HUES48 (cell line): ENCODE results near the gene MAGI1.
"Not testable (repeated sequence)": the region's sequence is repeated elsewhere in the genome, so short reads cannot be mapped to it uniquely, and the experiment has no call there.

Experiments
- H3K27ac ChIP-seq: one replicate; pipeline ENCODE4 v1.7.0; 2013; ENCODE audit warnings: low read depth, low read length, inconsistent platforms
- H3K27me3 ChIP-seq: 2 replicates; pipeline ENCODE4 v1.6.1; 2013; ENCODE audit warnings: mild to moderate bottlenecking, low read length; ENCODE audit not compliant: control insufficient read depth, insufficient read depth
- H3K36me3 ChIP-seq: 2 replicates; pipeline ENCODE4 v1.6.1; 2013; ENCODE audit warnings: low read length; ENCODE audit not compliant: control insufficient read depth, insufficient read depth
- H3K4me1 ChIP-seq: 2 replicates; pipeline ENCODE4 v1.6.1; 2013; ENCODE audit warnings: mild to moderate bottlenecking, low read length; ENCODE audit not compliant: control insufficient read depth, insufficient read depth
- H3K4me3 ChIP-seq: 2 replicates; pipeline ENCODE4 v1.5.1; 2013; ENCODE audit warnings: mild to moderate bottlenecking, low read depth, low read length
- H3K9ac ChIP-seq: 2 replicates; pipeline ENCODE4 v1.6.1; 2013; ENCODE audit warnings: mild to moderate bottlenecking, low read depth, low read length, moderate library complexity
- H3K9me3 ChIP-seq: 2 replicates; pipeline ENCODE4 v1.6.1; 2013; ENCODE audit warnings: low read length; ENCODE audit not compliant: control insufficient read depth, insufficient read depth

MAGI1 gene

GRCh38 chr3:65873869-65874268 lies 164.8 kb downstream of the MAGI1 start:
- Histone ChIP-seq H3K9me3 (no peaks in the 10 kb centered on the region), H3K36me3 (no peaks in the 10 kb centered on the region)

GRCh38 chr3:65873028-65873427 lies 165.7 kb downstream of the MAGI1 start:
- Histone ChIP-seq H3K27me3 (no peaks in the 10 kb centered on the region), H3K36me3 (no peaks in the 10 kb centered on the region), H3K4me1 (peaks cover 12% of the 10 kb centered on the region), H3K9ac (no peak overlapping the region), H3K9me3 (no peaks in the 10 kb centered on the region), H3K27ac (no peak overlapping the region), H3K4me3 (no peak overlapping the region)

More at GRCh38 chr3:65873869-65874268, 164.8 kb downstream of the MAGI1 start:
- H3K4me3 ChIP-seq = no peak overlapping the region
- no peak overlapping the region for H3K27ac ChIP-seq
- no peak overlapping the region for H3K9ac ChIP-seq
- H3K27me3 ChIP-seq = no peaks in the 10 kb centered on the region
- H3K4me1 ChIP-seq = peaks cover 16% of the 10 kb centered on the region

- H3K4me1 ChIP-seq = peaks cover 12% of the 10 kb centered on the region
- H3K36me3 ChIP-seq = no peaks in the 10 kb centered on the region
- H3K27me3 ChIP-seq = no peaks in the 10 kb centered on the region
- no peak overlapping the region for H3K9ac ChIP-seq
- H3K4me3 ChIP-seq = no peak overlapping the region
- no peaks in the 10 kb centered on the region for H3K9me3 ChIP-seq
- H3K27ac ChIP-seq = no peak overlapping the region
Observed at GRCh38 chr3:65871305-65872141, 167.2 kb downstream of the MAGI1 start.

GRCh38 chr3:65869798-65870197 lies 168.9 kb downstream of the MAGI1 start:
- Histone ChIP-seq H3K27ac (no peak overlapping the region), H3K9me3 (no peaks in the 10 kb centered on the region), H3K4me1 (peaks cover 9% of the 10 kb centered on the region), H3K36me3 (no peaks in the 10 kb centered on the region), H3K27me3 (no peaks in the 10 kb centered on the region), H3K4me3 (no peak overlapping the region), H3K9ac (no peak overlapping the region)

DNA sequence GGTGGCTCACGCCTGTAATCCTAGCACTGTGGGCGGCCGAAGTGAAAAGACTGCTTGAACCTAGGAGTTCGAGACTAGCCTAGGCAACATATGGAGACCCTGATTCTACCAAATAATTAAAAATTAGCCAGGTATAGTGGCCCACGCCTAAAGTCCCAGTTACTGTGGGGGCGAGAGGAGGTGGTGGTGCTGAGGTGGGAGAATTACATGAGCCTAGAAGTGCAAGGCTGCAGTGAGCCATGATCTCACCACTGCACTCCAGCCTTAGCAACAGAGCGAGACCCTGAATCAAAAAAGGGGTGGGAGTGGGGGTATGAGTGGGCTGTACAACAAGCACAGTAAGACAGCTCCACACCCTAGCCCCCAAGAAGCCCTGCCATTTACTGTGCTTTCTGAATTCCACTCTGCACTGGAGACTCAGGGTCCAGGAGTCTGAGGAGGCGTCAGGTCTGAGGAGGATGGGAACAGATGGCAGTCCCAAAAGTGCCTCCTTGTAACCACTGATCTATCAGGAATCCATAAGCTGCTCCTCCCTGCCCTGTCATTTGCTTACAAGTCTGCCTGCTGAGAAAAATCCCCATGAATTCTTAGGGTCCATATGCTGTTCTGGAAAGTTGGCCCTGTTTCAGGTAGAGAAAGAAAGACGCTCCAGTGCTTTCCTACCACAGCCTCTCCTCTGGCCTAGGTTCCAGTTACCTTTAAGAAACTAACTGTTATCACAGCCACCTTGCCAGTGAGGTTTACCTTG lies 171.1 kb downstream of the MAGI1 start:
- Histone ChIP-seq H3K9ac (no peak overlapping the region), H3K9me3 (no peaks in the 10 kb centered on the region), H3K27me3 (no peaks in the 10 kb centered on the region), H3K4me3 (no peak overlapping the region), H3K36me3 (no peaks in the 10 kb centered on the region), H3K27ac (no peak overlapping the region), H3K4me1 (peaks cover 9% of the 10 kb centered on the region)

- no peaks in the 10 kb centered on the region for H3K9me3 ChIP-seq
- H3K9ac ChIP-seq = no peak overlapping the region
- H3K4me3 ChIP-seq = no peak overlapping the region
- H3K4me1 ChIP-seq = no peaks in the 10 kb centered on the region
- no peak overlapping the region for H3K27ac ChIP-seq
- no peaks in the 10 kb centered on the region for H3K36me3 ChIP-seq
- H3K27me3 ChIP-seq = no peaks in the 10 kb centered on the region
Observed at GRCh38 chr3:65864357-65864904, 174.3 kb downstream of the MAGI1 start.

DNA sequence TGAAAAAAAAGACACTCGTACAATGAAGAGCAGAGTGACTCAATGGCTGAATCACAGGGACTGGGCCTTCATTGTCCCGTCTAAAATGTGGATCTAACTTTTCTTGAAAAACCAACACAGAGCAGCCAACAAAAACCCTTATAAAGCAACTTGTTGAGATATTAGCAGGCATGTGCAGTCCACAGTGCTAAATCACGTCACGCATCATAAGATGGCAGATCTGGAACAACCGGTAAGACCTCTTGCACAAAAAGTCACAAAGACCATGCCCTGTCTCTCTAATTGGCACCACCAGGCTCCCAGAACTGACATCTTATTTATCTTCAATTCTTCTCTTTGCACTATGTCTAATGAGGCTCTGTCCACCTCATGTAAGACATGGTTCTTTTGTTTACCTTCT lies 177.0 kb downstream of the MAGI1 start:
- no peak overlapping the region for H3K9ac ChIP-seq
- no peaks in the 10 kb centered on the region for H3K4me1 ChIP-seq
- no peaks in the 10 kb centered on the region for H3K9me3 ChIP-seq
- H3K27me3 ChIP-seq = no peaks in the 10 kb centered on the region
- no peak overlapping the region for H3K4me3 ChIP-seq
- no peaks in the 10 kb centered on the region for H3K36me3 ChIP-seq
- H3K27ac ChIP-seq = no peak overlapping the region

DNA sequence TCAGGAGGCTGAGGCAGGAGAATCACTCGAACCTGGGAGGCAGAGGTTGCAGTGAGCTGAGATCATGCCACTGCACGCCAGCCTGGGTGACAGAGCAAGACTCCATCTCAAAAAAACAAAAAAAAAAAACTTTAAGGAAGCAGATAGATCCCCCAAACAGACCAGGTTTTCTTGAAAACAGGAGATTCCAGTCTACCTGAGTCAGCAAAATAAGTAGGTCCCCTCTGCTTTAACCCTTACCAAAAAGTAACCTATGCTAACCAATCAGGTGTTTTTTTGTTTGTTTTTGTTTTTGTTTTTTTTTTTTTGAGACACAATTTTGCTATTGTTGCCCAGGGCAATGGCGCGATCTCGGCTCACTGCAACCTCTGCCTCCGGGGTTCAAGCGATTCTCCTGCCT lies 179.1 kb downstream of the MAGI1 start:
- not testable (repeated sequence) for H3K4me1 ChIP-seq, H3K4me3 ChIP-seq, H3K9me3 ChIP-seq, H3K9ac ChIP-seq, H3K36me3 ChIP-seq, H3K27ac ChIP-seq, H3K27me3 ChIP-seq

DNA sequence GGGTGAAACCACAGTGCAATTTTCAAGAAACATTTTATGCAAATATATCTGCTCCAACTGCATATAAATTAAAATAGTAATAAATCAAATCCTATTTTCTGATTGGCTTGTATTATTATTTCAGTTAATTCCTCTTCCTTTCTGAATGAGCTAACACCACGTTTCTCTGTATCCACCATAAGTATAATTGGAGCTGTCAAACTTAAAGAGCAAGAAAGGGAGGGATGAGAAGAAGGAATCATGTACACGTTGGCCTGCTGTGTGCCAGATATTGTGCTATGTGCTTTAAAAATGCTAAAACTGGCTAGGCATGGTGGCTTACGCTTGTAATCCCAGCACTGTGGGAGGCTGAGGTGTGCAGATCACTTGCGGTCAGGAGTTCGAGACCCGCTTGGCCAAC lies 180.0 kb downstream of the MAGI1 start:
- H3K36me3 ChIP-seq = no peaks in the 10 kb centered on the region
- H3K4me3 ChIP-seq = no peak overlapping the region
- H3K27me3 ChIP-seq = no peaks in the 10 kb centered on the region
- H3K4me1 ChIP-seq = peaks cover 10% of the 10 kb centered on the region
- no peak overlapping the region for H3K9ac ChIP-seq
- no peaks in the 10 kb centered on the region for H3K9me3 ChIP-seq
- no peak overlapping the region for H3K27ac ChIP-seq

GRCh38 chr3:65857327-65857726 lies 181.4 kb downstream of the MAGI1 start:
- H3K27me3 ChIP-seq = no peaks in the 10 kb centered on the region
- H3K27ac ChIP-seq = no peak overlapping the region
- H3K9ac ChIP-seq = no peak overlapping the region
- peaks cover 10% of the 10 kb centered on the region for H3K4me1 ChIP-seq
- no peaks in the 10 kb centered on the region for H3K9me3 ChIP-seq
- H3K4me3 ChIP-seq = no peak overlapping the region
- no peaks in the 10 kb centered on the region for H3K36me3 ChIP-seq

DNA sequence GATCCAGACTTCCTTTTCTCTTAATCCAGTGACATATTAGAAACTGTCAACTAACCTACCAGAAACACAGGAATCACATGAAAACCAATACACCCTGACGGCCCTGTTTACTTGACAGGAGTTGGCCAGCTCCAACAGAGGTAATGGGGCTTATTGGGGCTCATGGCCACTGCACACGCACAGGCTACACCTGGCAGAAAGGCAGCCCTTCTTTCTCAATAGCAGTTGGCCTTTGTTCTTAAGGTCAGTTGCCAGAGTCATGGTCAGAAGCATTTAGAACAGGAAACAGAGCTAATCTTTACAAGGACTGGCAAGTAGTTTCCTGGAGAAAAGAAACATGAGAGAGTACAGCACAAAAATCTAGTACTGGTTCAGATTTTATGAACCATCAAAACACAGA lies 181.8 kb downstream of the MAGI1 start:
- Histone ChIP-seq H3K4me1 (peaks cover 10% of the 10 kb centered on the region), H3K9ac (no peak overlapping the region), H3K27ac (no peak overlapping the region), H3K9me3 (no peaks in the 10 kb centered on the region), H3K27me3 (no peaks in the 10 kb centered on the region), H3K36me3 (no peaks in the 10 kb centered on the region), H3K4me3 (no peak overlapping the region)
